A673 (cell line): ENCODE data around the gene MBD5.

ENCODE experiments used
- EZH2 ChIP-seq: fragments of 200-600 bp; sonication (generic); IDR thresholded peaks from 2 replicates; pipeline ENCODE4 v1.6.1; 2017; ENCODE audit warnings: borderline replicate concordance, low read depth, mild to moderate bottlenecking, mixed read lengths, antibody characterized with exemption, low read length; ENCODE audit not compliant: poor library complexity, severe bottlenecking
- TF ChIP-seq, protein P1 (sequence below): fragments of 300-800, 200-600 bp; sonication (generic); conservative IDR thresholded peaks from 2 replicates; pipeline ENCODE4 v1.5.1; 2017; ENCODE audit warnings: low read depth, mild to moderate bottlenecking, antibody characterized with exemption, low read length, moderate library complexity, mixed read lengths

DNA sequence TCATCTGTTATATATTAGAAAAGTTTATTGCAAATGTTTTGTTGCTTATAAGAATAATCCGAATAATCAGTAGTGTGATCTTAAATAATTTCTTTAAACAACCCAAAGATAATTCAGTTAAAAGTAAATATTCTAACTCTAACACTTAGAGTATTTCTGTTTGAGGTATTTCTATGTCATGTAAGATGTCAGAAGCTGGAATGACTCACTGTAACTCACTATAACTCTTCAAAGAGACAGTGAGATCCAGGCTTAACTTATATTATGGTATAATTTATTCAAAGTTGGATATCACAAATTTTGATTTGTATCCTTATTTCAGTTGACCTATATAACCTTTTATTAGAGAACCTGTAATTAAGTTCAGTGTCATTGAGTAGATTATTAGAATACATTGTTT is 6.9 kb downstream of the MBD5 start:
- TF ChIP-seq, protein P1, sequence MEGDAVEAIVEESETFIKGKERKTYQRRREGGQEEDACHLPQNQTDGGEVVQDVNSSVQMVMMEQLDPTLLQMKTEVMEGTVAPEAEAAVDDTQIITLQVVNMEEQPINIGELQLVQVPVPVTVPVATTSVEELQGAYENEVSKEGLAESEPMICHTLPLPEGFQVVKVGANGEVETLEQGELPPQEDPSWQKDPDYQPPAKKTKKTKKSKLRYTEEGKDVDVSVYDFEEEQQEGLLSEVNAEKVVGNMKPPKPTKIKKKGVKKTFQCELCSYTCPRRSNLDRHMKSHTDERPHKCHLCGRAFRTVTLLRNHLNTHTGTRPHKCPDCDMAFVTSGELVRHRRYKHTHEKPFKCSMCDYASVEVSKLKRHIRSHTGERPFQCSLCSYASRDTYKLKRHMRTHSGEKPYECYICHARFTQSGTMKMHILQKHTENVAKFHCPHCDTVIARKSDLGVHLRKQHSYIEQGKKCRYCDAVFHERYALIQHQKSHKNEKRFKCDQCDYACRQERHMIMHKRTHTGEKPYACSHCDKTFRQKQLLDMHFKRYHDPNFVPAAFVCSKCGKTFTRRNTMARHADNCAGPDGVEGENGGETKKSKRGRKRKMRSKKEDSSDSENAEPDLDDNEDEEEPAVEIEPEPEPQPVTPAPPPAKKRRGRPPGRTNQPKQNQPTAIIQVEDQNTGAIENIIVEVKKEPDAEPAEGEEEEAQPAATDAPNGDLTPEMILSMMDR, result no peak
- TF ChIP-seq EZH2, result no peak
